HG02610 (cell line): ENCODE results near the gene TBC1D21.
"Not testable (repeated sequence)": the region's sequence is repeated elsewhere in the genome, so short reads cannot be mapped to it uniquely, and the experiment has no call there.

Experiments used
- ATAC-seq: cut with Tn5 transposase; IDR thresholded peaks from one replicate; pipeline ENCODE4 v1.9.1; 2021; ENCODE audit warnings: mild to moderate bottlenecking, moderate library complexity; ENCODE audit not compliant: unreplicated experiment

TBC1D21 gene

GRCh38 chr15:73927003-73927475, 53.7 kb downstream of the TBC1D21 start:
- no peak for ATAC-seq

GRCh38 chr15:73927476-73928240, 54.3 kb downstream of the TBC1D21 start:
- ATAC-seq, result no peak

GRCh38 chr15:73928241-73928579, 54.8 kb downstream of the TBC1D21 start:
- no peak for ATAC-seq

- ATAC-seq, result no peak
These were observed 55.7 kb downstream of the TBC1D21 start for GRCh38 chr15:73928971-73929627.

GRCh38 chr15:73930371-73930770, 57.0 kb downstream of the TBC1D21 start:
- ATAC-seq, result no peak

- ATAC-seq, result no peak
These were observed 57.5 kb downstream of the TBC1D21 start for GRCh38 chr15:73930790-73931281.

GRCh38 chr15:73931441-73931840, 58.1 kb downstream of the TBC1D21 start:
- ATAC-seq, result no peak

- ATAC-seq, result no peak
These were observed 59.2 kb downstream of the TBC1D21 start for GRCh38 chr15:73932381-73933191.

GRCh38 chr15:73934281-73934680, 60.9 kb downstream of the TBC1D21 start:
- no peak for ATAC-seq

GRCh38 chr15:73935547-73935946, 62.2 kb downstream of the TBC1D21 start:
- ATAC-seq, result no peak

GRCh38 chr15:73936181-73936580, 62.8 kb downstream of the TBC1D21 start:
- ATAC-seq, result no peak

- no peak for ATAC-seq
These were observed 63.4 kb downstream of the TBC1D21 start for GRCh38 chr15:73936588-73937290.

GRCh38 chr15:73937296-73937695, 63.9 kb downstream of the TBC1D21 start:
- ATAC-seq, result no peak

- no peak for ATAC-seq
These were observed 64.4 kb downstream of the TBC1D21 start for GRCh38 chr15:73937726-73938125.

- not testable (repeated sequence) for ATAC-seq
These were observed 65.2 kb downstream of the TBC1D21 start for GRCh38 chr15:73938516-73938915.
